Left ventricle myocardium superior (tissue), 1 donor: ENCODE data around the gene WDFY1. TPM values are rescaled to one million over a fixed set of nuclear protein-coding genes. Genes with fewer than 3 reads are reported as not detected.
"Not testable (repeated sequence)": the region's sequence is repeated elsewhere in the genome, so short reads cannot be mapped to it uniquely, and the experiment has no call there.

Experiments used
- ATAC-seq: fragments of 200-7000 bp; cut with Tn5 transposase; one replicate; pipeline ENCODE4 v1.9.1; 2020; ENCODE audit warnings: mild to moderate bottlenecking, moderate library complexity
- DNase-seq: peaks from one replicate; pipeline ENCODE4 v3.0.0-alpha.2; 2020
- intact Hi-C: fragments of 100-400 bp; cut with micrococcal nuclease; formaldehyde crosslinking; loops from one replicate; pipeline ENCODE4 v1.11.0; 2022
- total RNA-seq: library from RNA; stranded (reverse); fragmentation: NEBNext Ultra II Directional; extraction: Animal tissue kit (Norgen Biotek cat#: 25700); gene quantifications from one replicate; pipeline ENCODE4 v1.2.1, GENCODE V29; 2021
- donor health status: DM: no; HTN: yes; CAD: no; lungs with severe emphysema.

WDFY1 gene
- total RNA-seq, 1 donor from 2014 or later, result 12.4 TPM

- ATAC-seq, DNase-seq, intact Hi-C loops: not testable (repeated sequence)
Measured at GRCh38 chr2:223872772-223873171, 72.4 kb downstream of the WDFY1 start.

DNA sequence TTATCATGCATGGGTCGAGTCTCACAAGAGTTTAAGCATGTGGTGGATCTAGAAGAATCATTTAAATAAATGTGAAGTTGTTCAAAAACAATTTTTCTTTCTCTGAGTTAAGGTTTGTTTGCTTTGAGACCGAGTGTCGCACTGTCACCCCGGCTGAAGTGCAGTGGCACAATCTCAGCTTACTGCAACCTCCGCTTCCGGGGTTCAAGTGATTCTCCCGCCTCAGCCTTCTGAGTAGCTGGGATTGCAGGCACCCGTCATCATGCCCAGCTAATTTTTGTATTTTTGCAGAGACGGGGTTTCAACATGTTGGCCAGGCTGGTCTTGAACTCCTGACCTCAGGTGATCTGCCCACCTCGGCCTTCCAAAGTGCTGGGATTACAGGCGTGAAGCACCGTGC, 73.5 kb downstream of the WDFY1 start:
- ATAC-seq, DNase-seq, intact Hi-C loops: not testable (repeated sequence)

- DNase-seq (no peak), ATAC-seq (no peak)
- intact Hi-C loops, result no loop called here
Measured at GRCh38 chr2:223870840-223871611, 74.1 kb downstream of the WDFY1 start.

DNA sequence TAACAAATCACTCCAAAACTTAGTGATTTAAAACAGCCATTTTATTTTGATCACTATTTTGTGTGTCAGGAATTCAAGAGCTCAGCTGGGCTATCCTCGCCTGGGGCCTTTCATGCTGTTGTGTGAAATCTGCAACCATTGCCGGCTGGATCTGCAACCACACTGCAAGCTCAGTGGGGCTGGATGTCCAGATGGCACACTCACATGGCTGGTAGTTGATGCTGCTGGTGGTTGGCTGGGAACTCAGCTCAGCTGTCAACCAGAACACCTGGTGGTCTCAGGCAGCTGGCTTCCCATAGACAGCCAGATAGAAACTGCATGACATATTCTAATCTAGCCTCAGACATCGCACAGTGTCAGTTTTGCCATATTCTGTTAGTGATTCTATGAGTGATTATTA, 77.1 kb downstream of the WDFY1 start:
- no peak for ATAC-seq
- DNase-seq, result no peak
- intact Hi-C loops, result no loop called here

- DNase-seq, result no peak
- no peak for ATAC-seq
- intact Hi-C loops, result no loop called here
Measured at GRCh38 chr2:223865907-223866508, 79.1 kb downstream of the WDFY1 start.

- no peak for DNase-seq
- intact Hi-C loops, result no loop called here
- no peak for ATAC-seq
Measured at GRCh38 chr2:223865124-223865523, 80.0 kb downstream of the WDFY1 start.

GRCh38 chr2:223863491-223863890, 81.6 kb downstream of the WDFY1 start:
- intact Hi-C loops, result no loop called here
- ATAC-seq, result no peak
- no peak for DNase-seq

DNA sequence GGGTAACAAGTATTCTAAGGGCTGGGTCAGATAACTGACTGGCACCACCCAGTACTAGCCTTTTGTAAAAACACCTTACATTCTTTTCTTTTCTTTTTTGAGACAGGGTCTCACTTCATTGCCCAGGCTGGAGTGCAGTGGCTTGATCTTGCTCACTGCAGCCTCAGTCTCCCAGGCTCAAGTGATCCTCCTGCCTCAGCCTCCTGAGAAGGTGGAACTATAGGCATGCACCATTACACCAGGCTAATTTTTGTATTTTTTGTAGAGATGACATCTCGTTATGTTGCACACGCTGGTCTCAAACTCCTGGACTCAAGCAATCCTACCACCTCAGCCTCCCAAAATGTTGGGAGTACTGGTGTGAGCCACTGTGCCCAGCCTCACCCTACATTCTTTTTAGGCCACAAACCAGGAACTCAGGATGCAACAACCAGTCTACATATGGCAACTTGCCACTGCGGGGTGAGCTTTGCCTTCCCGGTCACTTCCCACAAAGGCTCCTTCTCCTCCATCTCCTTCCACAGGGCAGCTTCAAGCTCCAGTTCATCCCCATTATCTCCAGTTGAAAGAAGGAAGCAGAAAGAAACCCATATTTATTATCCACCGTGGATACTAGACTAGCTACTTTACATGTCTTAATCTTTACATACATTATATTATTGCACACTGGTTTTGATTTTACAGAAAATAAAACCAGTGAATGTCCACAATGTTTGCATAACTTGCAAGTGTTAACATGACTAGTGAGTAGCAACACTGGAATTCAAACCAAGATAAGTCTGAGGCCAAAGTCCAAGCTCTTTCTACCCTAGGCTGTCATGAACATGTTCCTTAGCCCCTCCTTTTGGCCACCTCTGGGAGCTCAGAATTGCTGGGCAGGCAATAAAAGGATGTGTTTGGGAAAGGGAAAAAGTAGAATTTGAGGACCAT, 84.1 kb downstream of the WDFY1 start:
- ATAC-seq (peak; percentile 54), DNase-seq (no peak)
- intact Hi-C loops, result no loop called here

- DNase-seq (no peak), ATAC-seq (no peak)
- intact Hi-C loops, result no loop called here
Measured at GRCh38 chr2:223859070-223859469, 86.1 kb downstream of the WDFY1 start.

DNA sequence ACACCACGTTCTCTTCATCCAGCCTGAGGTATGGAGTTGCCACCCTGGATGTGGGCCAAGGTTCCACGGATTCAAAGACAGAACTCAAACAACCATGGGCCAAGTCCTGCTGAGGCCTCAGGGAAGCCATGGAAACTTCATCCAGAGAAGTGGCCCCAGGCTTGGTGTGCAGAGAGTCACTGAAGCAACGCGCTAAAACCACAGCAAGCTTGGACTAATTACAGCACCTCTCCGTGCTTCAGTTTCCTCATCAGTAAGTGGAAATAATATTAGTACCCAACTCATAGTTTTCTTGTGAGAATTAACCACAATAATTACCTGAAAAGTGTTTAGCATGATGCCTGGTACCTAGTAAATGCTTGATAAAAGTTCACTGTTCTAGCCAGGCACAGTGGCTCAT, 88.6 kb downstream of the WDFY1 start:
- intact Hi-C loops, result no loop called here
- ATAC-seq, result no peak
- no peak for DNase-seq

DNA sequence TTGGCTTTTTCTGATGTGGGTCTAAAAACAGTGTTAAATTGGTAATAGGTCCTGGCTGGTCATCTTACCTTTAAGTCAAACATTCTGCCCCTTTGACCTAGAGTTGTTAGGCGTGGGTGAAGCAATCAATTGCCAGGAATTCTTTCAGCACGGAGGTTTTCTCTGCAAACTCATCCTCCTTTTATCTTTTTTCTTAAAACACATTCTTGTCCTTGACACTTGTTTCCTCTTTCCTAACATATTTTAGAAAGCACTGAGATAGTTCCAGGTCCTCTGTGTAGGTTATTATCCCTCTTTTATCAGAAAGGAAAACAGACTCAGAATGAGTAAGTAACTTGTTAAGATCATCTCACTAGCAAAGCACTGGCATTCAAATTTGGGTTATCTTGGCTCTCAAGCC, 89.1 kb downstream of the WDFY1 start:
- DNase-seq, result no peak
- intact Hi-C loops, result no loop called here
- no peak for ATAC-seq

DNA sequence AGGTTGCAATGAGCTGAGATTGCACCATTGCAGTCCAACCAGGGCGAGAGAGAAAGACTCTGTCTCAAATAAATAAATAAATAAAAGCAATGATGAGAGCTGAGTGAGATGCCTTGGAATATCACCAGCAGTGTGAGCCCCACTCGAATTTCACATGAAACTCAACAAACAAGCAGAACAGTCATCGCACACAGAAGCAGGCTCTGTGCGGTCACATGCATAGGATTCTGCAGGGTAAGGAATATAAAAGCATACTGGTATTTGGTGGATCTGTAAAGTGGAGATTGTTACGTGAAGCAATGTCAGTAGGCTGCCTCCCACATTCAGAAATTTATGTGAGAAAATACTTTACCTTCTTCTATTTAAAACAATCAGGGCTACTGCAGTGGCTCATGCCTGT, 89.7 kb downstream of the WDFY1 start:
- DNase-seq, result no peak
- intact Hi-C loops, result no loop called here
- ATAC-seq, result no peak

DNA sequence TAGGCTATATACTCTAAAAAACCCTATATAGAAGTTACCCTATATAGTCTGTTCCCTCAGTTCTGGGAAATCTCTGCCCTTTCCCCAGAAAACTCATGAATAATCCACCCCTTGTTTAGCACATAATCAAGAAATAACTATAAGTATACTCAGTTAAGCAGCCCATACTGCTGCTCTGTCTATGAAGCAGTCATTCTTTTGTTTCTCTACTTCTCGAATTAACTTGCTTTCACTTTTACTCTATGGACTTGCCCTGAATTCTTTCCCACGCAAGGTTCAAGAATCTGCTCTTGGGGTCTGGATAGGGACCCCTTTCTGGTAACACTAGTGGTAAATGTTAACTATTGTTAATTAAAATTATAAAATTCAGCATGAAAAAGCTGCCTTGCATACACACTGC, 90.4 kb downstream of the WDFY1 start:
- DNase-seq (no peak), ATAC-seq (no peak)
- intact Hi-C loops, result no loop called here

- intact Hi-C loops, result no loop called here
- DNase-seq, result no peak
- ATAC-seq, result no peak
Measured at GRCh38 chr2:223853425-223853837, 91.7 kb downstream of the WDFY1 start.

GRCh38 chr2:223852281-223852795, 92.8 kb downstream of the WDFY1 start:
- intact Hi-C loops, result no loop called here
- DNase-seq, result no peak
- no peak for ATAC-seq

DNA sequence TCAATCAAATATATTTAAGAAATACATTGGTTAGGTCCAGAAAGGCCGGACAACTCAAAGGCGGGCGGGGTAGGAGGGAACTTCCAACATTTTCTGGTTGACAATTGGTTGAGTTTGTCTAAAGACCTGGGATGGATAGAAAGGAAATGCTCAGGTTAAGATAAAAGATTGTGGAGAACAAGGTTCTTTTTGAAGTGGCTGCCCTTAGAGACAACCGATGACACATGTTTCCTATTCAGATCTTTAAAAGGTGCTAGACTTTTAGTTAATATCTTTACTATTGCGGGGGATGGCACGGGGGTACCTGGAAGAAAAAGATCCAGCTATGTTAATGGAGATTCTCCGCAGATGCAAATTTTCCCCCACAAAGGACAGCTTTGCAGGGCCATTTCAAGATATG, 97.7 kb downstream of the WDFY1 start:
- ATAC-seq, result no peak
- DNase-seq, result no peak
- intact Hi-C loops, result no loop called here

- ATAC-seq, result no peak
- intact Hi-C loops, result no loop called here
Measured at GRCh38 chr2:223846515-223846914, 98.6 kb downstream of the WDFY1 start.

DNA sequence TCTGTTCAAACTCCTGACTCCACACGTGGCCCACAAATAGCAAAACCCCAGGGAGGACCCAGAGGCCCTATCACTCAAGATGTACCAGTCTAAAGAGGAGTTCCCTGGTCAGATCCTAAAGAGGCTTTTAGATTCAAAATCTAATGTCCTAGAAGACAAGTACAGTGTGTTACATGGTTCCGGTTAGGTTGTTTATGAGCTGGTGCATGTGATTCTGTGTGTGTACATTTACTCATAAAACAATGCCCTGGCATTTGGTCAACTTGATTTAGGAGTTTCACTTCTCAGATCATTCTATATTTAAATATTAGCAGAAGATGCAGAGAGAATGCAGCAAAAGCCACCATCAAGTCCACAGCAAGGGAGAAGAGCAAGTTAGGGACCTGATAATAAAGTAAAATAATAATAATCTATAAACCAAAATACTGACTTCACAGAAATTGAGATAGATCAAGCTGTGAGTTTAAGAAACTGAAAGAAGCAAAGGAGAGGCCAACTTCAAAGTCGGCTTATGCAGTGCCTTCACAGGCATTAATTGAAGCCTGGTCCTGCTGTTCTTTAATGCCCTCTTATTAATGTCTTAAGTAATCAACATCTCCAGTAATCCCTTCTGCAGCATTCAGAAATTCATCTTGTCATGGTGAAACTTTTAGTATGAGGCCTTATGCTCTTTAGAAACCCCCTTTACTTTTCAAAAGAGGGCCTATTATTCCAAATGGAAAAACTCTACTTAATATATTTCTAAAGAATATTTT, 103.5 kb downstream of the WDFY1 start:
- ATAC-seq, result no peak
- no peak for DNase-seq
- intact Hi-C loops, result no loop called here

More at GRCh38 chr2:223846515-223846914, 98.6 kb downstream of the WDFY1 start:
- no peak for DNase-seq
